PC-3 (cell line): ENCODE results near the gene KLHL36.

Experiments used
- CTCF ChIP-seq: fragments of 300-600 bp; sonication (generic); conservative IDR thresholded peaks from 2 replicates; pipeline ENCODE4 v1.5.1; 2017; ENCODE audit warnings: antibody characterized with exemption, low read depth, mild to moderate bottlenecking, low read length
- EZH2 ChIP-seq: fragments of 300-600 bp; sonication (generic); IDR thresholded peaks from one replicate; pipeline ENCODE4 v1.6.1; 2017; ENCODE audit warnings: antibody characterized with exemption, mild to moderate bottlenecking, low read length; ENCODE audit not compliant: unreplicated experiment

- TF ChIP-seq CTCF (no peak), EZH2 (no peak)
Measured at GRCh38 chr16:84643674-84644073, 4.6 kb upstream of the KLHL36 start.
